NCI-H446 treated with DMSO at 0.1 percent for 48 hours (cell line): ENCODE results near the gene TRAM2.

Experiments used
- DNase-seq: peaks from one replicate; lab custom pipeline; 2025; lab: John Stamatoyannopoulos, UW

The TRAM2 gene, protein sequence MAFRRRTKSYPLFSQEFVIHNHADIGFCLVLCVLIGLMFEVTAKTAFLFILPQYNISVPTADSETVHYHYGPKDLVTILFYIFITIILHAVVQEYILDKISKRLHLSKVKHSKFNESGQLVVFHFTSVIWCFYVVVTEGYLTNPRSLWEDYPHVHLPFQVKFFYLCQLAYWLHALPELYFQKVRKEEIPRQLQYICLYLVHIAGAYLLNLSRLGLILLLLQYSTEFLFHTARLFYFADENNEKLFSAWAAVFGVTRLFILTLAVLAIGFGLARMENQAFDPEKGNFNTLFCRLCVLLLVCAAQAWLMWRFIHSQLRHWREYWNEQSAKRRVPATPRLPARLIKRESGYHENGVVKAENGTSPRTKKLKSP

DNA sequence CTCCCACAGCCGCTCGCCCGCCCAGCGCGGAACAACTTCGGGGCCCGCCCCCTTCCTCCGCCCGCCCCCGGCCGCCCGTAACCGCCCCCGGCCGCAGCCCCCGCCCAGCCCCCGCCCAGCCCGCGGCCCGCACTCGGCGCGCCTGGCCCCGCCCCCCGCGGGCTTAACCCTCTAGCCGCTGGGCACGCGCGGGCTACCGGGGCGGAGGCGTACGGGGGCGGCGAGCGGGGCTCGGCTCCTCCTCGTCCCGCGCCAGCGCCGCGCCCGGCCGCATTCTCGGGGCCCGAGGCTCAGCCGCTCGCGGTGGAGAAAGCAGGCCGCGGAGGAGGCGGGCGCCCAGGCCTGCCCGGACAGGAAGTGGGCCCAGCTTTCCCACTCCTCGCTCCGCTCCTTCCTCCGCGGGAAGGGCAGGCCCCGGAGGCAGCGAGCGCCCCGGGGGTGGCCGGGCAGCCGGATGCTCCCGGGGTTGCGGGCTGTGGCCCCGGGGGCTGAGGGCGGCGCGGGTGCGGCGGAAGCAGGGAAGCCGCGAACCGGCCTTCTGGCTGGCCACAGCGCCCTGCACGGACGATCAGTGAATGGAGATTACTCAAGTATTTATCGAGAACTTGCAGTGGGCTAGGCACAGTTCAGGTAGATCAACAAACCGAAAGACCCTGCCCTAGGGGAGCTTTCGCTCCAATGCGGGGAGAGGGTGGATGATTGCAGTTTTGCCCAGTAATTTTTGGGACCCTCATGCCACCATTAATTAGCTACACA, at the start of gene TRAM2:
TSS of gene TRAM2 (minus strand) at position 39 of the 756 bp plus-strand sequence. CDS start 145 bp downstream, outside the sequence.
- peak; percentile 34 for DNase-seq

DNA sequence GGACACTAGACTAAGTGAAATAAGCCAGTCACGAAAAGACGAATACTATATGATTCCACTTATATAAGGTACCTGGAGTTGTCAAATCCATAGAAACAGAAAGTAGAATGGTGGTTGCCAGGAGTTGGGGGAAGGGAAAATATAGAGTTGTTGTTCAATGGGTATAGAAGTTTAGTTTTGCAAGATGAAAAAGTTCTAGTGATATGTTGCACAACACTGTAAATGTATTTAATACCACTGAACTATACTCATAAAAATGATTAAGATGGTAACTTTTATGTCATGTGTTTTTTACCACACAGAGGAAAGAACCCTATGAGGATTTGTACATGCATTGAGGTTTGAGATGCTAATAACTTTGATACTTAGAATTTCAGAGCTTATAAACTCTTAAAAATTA, 46.0 kb upstream of the TRAM2 start:
- DNase-seq, result no peak

DNA sequence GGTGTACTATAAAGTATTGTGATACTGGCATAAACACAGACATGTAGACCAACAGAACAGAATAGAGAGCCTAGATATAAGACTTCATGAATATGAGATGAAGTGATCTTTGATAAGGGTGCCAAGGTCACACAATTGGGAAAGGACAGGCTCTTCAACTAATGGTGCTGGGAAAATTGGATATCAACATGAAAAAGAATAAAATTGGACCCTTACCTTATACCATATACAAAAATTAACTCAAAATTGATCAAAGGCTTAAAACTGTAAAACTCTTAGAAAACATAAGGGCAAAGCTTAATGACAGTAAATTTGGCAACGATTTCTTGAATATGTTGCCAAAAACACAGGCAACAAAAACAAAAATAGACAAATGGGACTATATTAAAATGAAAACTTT, 44.8 kb upstream of the TRAM2 start:
- DNase-seq, result no peak

DNA sequence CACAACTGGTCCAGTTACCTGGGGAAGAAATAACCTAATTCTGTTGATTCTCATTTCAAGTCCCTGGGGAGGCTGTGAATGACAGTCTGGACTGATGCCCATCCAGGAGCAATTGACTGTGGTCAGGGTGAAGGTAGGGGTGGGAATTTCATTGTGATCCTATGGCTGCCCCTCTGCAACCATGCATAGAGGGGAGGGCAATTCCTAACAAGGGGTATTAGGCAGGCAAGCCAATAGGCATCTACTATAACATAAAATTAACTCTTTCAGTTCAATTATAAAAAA, 44.0 kb upstream of the TRAM2 start:
- DNase-seq, result no peak

DNA sequence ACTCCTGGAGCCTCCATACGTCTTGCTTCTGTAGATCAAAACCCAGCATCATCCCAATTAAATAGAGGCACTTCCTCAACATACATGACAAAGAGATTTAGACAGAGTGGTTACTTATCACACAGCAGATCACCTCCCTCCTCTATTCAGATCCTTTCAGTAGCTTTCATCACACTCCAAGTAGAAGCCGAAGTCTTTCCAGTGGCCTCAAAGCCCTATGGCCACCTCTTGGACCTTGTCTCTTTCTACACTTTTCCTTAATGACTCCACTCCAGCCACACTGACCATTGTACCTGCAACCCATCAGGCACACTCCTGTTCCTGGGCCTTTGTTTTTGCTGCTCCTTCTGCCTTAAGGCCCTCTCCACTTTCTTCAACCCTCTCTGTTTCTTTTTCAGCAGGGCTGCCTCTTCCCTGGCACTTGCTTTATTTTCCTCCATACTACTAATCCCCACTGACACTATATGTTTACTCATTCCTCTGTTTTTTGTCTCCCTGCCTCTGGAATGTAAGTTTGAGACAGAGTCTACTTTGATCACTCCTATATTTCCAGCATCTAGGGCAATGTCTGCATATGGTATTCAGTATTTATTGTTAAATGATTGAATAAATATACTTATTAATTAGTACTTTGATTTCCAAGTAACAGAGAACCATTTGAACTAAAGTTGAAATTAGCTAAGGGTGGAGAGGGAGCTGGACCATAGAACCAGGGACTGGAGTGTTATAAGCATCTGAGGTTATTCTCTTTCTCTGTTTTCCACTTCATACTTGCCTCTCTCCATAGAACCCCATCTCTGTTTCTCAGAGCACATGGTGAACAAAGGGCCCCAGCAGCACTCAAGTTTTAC, 43.4 kb upstream of the TRAM2 start:
- DNase-seq, result no peak

DNA sequence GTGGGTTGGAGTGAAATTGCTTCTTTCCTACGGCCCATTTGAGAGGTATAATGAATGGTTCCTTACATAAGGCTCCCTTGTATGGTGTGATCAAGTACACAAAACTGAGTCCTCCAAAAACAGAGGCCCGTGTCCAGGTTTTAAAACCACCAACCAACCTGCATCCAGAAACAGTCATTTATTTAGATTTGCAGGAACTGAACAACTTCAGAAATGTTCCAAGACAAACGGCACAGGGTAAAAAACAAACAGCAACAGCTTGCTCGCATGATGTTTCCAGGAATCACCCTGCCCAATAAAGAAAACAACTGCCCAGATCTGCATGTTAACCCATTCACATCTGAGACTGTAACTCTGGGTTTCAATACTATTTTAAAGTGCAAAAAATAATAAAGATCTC, 40.2 kb upstream of the TRAM2 start:
- DNase-seq, result no peak

DNA sequence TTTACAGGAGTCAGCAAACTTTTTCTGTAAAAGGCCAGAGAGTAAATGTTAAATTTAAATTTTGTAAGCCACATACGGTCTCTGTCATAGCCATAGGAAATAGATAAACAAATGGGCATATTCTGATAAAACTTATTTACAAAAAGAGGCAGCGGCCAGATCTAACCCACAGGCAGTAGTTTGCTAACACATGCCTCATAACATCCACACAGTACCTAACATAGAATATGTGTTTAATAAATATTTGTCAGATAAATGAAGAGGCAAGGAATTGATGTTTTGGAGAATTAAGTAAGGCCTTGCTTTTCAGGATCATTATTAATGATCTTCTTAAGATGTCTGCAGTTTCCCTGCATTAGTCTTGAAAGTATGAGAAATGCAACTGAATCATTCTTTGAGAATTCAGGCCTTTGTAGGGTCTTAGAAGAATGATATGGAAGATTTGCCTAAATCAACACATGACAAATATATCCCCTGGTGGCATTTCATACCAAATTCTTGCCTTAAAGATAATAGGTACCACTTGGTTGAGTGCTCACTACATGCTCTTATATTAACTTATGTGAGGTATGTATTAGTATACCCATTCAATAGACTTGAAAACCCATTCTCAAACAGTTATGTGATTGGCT, 39.3 kb upstream of the TRAM2 start:
- no peak for DNase-seq

DNA sequence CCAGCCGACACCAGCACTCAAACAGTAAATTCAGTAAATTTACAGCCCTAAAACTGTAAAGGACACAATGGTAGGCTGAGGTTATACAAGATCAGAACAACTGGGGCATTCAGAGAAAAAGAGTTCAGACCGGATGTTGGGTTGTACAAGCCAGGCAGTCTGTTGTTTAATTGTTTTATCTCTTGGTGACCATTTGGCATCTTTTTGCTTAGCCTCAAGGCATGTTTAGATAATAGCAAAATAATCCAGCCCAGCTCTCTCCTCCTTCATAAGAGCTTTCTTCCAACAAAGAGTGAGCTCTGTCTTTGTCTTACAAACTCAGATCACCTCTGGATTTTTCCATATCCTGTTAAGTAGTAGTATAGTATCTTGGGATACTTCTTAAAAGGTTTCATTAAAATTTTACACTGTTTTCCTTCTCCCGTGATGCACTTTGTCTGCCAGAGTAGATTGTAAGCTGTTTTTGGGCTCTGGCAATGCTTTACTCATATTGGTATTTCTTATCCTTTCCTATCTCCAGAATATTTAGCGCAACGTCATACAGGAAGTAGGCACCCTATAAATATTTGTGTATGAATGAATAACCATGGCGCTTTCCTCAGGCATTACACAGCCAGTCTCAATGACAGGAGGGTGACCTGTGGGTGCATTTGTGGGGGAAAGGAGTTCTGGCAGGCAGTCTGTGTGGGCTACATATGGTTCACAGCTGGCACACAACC, 35.6 kb upstream of the TRAM2 start:
- DNase-seq, result no peak

DNA sequence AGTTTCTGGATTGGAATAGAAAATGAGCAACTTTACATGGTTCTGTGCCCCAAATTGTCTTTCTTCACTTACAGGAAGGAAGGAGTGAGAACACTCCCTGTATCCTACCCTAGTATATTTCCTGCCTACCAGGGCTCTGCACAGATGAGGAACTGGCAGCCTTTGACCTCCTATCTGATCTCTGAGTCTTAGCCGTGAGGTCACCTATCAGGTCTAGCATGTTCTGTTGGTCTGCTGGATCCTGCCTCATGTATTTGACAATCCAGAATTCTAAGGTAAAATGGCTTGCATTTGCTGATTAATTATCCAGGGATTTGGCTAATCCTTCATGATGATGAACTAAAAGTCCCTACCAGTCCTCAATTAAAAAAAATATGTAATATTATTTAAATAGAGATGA, 35.0 kb upstream of the TRAM2 start:
- no peak for DNase-seq

DNA sequence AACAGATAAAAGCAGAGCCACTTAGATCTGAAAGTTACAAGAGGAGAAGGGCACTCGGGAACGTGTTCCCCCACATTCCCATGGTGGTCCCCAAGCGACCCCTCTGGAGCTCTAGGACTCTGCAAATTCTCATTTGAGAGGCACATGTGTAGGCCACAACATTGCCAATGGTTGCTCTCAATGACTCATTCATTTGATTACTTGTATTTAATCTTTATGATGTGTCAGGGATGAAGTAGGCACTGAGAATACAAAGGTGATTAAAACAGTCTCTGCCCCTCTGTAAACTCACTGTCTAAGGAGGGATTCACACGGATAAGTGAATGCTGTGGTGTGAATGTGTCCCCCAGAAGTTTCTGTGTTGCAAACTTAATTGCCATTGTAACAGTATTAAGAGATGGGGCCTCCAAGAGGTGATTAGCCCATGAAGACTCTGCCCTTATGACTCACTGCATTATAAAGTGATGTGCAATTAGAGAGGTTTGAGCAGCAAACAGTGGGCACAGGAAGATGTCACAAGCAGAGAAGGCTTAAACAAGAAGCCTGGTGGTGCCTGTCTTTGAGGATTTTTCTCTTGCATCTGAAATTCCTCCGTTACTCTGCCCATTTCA, 34.0 kb upstream of the TRAM2 start:
- DNase-seq, result no peak

DNA sequence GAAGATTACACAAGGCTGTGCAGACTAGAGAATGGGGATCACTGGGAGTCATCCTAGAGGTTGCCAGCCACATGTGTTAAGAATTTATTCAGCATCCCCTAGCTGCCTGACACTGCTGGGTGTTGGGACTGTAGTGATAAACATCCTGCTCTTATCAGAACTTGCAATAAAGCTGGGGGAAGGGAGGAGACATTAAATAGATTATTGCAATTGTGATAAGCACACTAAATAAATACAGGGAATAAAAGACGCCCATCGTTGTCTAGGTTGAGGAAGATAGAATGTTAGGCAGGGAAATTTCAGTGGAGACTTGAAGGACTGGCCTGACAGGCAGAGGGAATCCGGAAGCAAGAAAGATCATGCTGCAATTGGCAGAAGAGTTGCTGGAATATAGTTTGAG, 33.2 kb upstream of the TRAM2 start:
- no peak for DNase-seq

DNA sequence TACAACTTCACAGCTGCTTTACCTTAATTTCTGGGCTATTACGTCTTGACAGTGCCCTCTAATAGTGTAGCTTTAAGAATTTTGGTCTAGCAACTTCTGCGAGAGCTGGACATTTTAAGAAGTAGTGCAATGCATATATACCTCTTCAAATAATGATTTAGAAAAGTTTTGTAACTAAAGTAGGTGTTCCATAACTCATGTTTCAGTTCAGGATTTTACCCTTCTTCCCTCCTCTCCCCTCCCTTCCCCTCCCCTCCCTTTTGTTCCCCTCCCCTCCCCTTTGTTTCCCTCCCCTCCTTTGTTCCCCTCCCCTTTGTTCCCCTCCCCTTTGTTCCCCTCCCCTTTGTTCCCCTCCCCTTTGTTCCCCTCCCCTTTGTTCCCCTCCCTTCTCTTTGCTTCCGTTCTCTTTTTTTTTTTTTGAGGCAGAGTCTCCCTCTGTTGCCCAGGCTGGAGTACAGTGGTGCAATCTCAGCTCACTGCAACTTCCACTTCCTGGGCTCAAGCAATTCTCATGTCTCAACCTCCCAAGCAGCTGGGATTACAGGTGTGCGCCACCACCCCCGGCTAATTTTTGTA, 28.8 kb upstream of the TRAM2 start:
- no peak for DNase-seq

DNA sequence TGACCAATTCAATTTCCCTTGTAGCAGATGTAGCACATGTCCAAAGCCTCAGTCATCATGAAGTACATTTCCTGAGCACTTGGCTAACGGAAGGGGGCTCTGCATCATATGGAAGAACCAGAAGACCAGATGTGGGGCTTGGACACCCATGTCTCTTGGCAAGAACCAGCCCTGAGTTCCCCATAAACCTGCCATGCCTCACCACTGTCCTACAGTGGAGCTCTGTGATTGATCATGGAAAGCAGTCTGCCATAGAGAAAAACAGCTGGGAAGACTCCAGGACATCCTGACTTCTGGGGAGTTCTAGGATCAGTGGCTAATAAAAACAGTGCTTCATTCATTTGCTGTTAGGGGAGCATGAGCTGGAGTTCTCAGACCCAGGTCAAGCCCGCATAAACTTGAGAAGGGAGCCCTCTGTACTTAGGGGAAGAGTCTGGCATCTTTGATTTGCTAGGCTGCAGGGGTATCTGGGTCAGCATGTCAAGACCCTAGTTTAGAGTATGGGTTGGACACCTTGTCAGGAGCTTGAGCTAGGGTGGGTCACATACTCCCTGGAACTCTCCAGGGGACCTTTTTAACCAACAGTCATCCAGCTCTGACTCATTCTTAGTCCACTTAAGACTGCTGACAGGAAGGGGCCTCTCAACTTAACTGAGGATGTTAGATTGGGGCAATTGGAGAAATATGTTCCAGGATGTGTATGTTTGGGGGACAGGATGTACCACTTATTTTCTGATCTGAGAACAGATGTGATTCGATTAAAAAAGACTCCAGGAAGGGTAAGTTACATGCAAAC, 26.3 kb upstream of the TRAM2 start:
- DNase-seq, result no peak

DNA sequence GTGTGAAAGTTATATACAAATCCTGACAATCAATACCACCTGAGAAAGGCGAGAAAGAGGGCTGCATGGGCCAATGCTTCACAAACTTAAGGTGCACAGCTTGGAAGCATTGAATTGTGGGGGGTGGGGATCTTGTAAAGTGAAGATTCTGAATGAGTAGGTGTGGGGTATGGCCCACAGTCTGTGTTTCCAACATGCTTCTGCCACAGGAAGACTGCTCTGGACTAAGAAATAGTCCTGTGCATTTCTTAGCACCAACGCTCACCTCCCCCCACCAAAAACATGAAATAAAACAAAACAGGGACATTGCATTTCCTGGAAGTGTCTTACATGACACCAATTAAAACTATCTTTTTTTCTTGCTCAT, 21.9 kb upstream of the TRAM2 start:
- no peak for DNase-seq

DNA sequence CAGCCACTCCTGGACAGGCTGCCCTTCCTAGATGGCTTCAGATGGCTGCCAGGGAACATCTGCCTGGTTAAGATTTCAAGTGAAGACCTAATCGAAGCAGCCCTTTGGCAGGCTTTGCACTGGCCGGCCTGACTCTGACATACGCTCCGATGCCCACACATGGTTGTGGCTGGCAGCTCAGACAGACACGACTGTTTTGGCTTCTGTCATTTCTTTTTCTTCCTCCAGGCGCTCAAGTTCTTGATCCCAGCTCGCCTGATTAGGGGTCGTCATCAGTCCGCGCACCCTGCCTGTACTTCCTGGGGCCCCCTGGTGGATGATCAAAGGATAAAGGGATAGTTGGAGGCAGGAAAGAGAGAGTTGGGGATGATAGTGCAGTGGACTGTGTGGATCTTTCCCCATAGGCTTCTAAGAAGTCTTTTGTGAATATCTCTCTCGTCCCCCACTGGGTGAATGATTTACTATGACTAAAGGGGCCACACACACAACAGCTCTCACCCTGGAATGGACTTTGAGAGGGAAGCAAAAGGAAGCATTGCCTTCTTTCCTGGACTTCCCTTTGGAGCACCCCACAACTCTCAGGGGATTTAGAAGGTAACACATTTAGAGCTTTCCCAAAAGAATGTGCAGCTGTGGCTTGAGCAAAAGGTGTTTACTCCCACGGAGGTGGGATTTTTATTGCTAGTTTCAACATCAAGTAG, 21.4 kb upstream of the TRAM2 start:
- DNase-seq, result peak; percentile 78

DNA sequence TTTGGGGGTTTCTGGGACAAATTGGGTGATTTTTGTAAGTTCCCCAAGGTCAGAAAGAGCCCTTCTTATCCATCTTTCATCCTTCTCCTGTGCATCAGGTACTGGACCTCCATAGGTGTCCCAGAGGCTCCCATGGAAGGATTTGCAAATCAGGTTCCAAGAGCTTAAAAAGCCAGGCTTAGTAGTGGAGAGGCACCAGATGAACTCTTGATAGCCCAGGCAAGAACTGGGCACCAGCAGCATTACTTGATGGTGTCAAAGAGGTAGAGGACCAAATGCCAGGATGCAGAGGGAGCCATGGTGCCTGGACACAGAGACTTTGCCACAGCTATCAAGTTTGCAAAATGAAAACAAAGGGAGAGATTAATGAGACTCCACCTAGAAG, 20.9 kb upstream of the TRAM2 start:
- DNase-seq, result no peak

DNA sequence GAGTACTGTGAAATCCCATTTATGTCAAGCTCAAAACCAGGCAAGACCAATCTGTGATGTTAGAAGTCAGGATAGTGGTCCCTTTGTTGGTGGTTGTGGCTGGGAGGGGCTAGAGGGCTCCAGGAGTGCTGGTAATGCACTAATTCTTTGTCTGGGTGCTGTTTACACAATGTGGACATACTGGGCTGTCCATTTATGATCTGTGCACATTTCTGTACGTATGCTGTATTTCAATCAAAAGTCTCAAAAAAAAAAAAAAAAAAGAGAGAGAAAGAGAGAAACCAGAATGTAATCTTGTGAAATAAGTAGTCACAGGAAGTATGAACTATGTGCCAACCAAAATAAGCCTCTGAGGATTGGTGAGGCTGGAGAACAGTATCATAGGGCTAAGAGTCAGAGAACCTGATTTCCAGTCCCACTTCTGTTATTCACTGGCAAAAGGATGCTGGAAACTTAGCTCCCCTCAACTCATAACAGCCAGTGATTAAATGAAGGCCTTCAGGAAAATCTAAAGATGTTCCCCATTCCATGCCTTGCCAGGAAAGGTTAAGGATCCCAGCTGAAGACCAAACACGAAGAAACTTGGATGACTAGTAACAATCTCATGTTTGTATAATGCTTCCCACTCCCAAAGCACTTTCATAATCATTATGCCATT, 19.6 kb upstream of the TRAM2 start:
- DNase-seq, result no peak

DNA sequence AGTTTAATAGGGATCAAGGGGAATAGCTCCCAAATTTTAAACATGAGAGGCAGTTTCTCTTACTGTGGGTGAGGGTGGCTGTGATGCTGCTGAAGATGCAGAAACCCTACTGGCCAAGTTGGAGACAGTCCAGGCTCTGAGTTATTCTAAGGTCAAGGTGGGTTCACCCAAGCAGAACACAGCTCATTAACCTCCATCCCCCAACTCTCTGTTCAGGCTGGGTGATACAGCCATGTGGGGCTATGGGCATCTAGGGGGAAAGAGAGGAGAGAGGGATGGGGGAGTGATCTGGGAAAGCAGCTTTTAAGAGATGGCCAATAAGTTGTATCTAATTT, 18.9 kb upstream of the TRAM2 start:
- no peak for DNase-seq
